ENCODE results near the gene GNG2.

DNA sequence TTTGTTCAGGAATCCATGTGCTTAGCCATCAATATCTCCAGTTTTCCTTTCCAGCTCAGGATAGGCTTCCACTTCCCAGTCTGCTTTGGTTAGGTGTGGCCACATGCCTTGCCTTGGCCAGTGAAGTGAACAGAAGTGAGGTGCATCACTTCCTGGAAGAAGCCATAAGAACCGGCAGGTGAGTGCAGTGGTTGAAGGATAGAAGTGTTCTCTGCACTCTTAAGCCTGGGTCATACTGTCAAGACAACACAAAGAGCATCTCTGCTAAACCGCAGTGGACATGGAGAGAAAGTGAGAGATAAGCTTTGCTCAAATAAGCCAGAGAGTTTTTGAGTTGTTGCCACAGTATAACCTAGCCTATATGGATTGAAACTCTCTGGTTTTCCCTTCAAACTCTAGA lies 11.4 kb downstream of the GNG2 start:
- TF ChIP-seq CTCF (conservative IDR thresholded peaks at IDR 0.05 in 1 of 2, IDR thresholded peaks at IDR 0.05 in 1 of 2; ENCODE audit: extremely low read depth in 1 of 2, insufficient read depth in 1 of 2, low read depth in 1 of 2, low read length in 2 of 2) (no peak), EZH2 (IDR thresholded peaks at IDR 0.05; ENCODE audit: borderline replicate concordance, low read length) (no peak)
